Measurements from ENCODE around the gene HLA-A. TPM values are rescaled to one million over a fixed set of nuclear protein-coding genes. Genes with fewer than 3 reads are reported as not detected.

HLA-A gene
- total and polyA plus RNA-seq, 2 experiments from 2014 or later = 170 to 203 TPM

GRCh38 chr6:29917857-29918256 is 24.5 kb upstream of the HLA-A start:
- H3F3A ChIP-seq (replicated peaks; ENCODE audit: low read depth) = no peaks in the 10 kb centered on the region

GRCh38 chr6:29919506-29920445 is 22.6 kb upstream of the HLA-A start:
- Mint-ChIP-seq H3K4me1 (no peaks in the 10 kb centered on the region; the same call in 1 of the 3 replicates), H3K36me3 (ENCODE audit: low read depth) (no peaks in the 10 kb centered on the region; the same call in 2 of the 3 replicates), H3K27ac (no peak overlapping the region), H3K9me3 (no peaks in the 10 kb centered on the region), H3K27me3 (ENCODE audit: insufficient read depth, low read depth, poor library complexity) (peaks cover 1% of the 10 kb centered on the region), H3K4me3 (no peak overlapping the region)
- H2AFZ ChIP-seq = no peak overlapping the region
- no peaks in the 10 kb centered on the region for H3K79me2 ChIP-seq (replicated peaks; ENCODE audit: insufficient read depth)
- H3K27me3 ChIP-seq (ENCODE audit: insufficient read depth) = peaks cover 8% of the 10 kb centered on the region; the same call in 1 of the 2 replicates
- ATAC-seq = no peak
- H3K4me3 ChIP-seq = no peak overlapping the region
- no peaks in the 10 kb centered on the region for H3F3A ChIP-seq (replicated peaks; ENCODE audit: low read depth)
- no peaks in the 10 kb centered on the region for H3K36me3 ChIP-seq (ENCODE audit: insufficient read depth)
- H3K27ac ChIP-seq (ENCODE audit: low read depth) = no peak overlapping the region
- H3K4me2 ChIP-seq = no peak overlapping the region
- DNase-seq (ENCODE audit: low spot score) = no peak
- no peaks in the 10 kb centered on the region for H3K4me1 ChIP-seq (ENCODE audit: insufficient read depth)
- H3K9me2 ChIP-seq (ENCODE audit: insufficient read depth) = no peaks in the 10 kb centered on the region
- H4K20me1 ChIP-seq (replicated peaks; ENCODE audit: insufficient read depth) = no peaks in the 10 kb centered on the region
- no peak for TF ChIP-seq ZNF462 (CRISPR knock-in tag; IDR thresholded peaks at IDR 0.05)

More at GRCh38 chr6:29917857-29918256, 24.5 kb upstream of the HLA-A start:
- no peak overlapping the region for H3K27ac Mint-ChIP-seq
- H3K9me3 Mint-ChIP-seq = no peaks in the 10 kb centered on the region
- H3K36me3 Mint-ChIP-seq (ENCODE audit: low read depth) = no peaks in the 10 kb centered on the region; the same call in 2 of the 3 replicates
- H4K20me1 ChIP-seq (replicated peaks; ENCODE audit: insufficient read depth) = no peaks in the 10 kb centered on the region
- H3K9me2 ChIP-seq (ENCODE audit: insufficient read depth) = no peaks in the 10 kb centered on the region
- no peaks in the 10 kb centered on the region for H3K4me1 ChIP-seq (ENCODE audit: insufficient read depth)
- no peaks in the 10 kb centered on the region for H3K27me3 Mint-ChIP-seq (ENCODE audit: insufficient read depth, low read depth, poor library complexity)
- no peaks in the 10 kb centered on the region for H3K4me1 Mint-ChIP-seq
- H3K27ac ChIP-seq (ENCODE audit: low read depth) = no peak overlapping the region
- H2AFZ ChIP-seq = no peak overlapping the region
- ATAC-seq (no peak), DNase-seq (ENCODE audit: low spot score) (peak; percentile 14)
- H3K27me3 ChIP-seq (ENCODE audit: insufficient read depth) = no peaks in the 10 kb centered on the region
- no peak for TF ChIP-seq JUNB (IDR thresholded peaks at IDR 0.05; ENCODE audit: unreplicated experiment)
- no peak for TF ChIP-seq ZNF331 (CRISPR knock-in tag; IDR thresholded peaks at IDR 0.05; ENCODE audit: low read depth)
- TF ChIP-seq ETS1 (IDR thresholded peaks at IDR 0.05) = no peak
- no peak for TF ChIP-seq STAT1 (IDR thresholded peaks at IDR 0.05; ENCODE audit: unreplicated experiment)
- peak in 1 of 2 experiments; percentile 51; a peak in 2 of 4 replicates for TF ChIP-seq CTCF (conservative IDR thresholded peaks at IDR 0.05; ENCODE audit: low read depth in 2 of 2)
- TF ChIP-seq ZNF114 (CRISPR knock-in tag; IDR thresholded peaks at IDR 0.05) = no peak
- H3K36me3 ChIP-seq (ENCODE audit: insufficient read depth) = no peaks in the 10 kb centered on the region
- H3K4me3 Mint-ChIP-seq = no peak overlapping the region
- no peak overlapping the region for H3K4me3 ChIP-seq
- no peaks in the 10 kb centered on the region for H3K79me2 ChIP-seq (replicated peaks; ENCODE audit: insufficient read depth)
- no peak overlapping the region for H3K4me2 ChIP-seq
